H1 (cell line): ENCODE results near the gene EID1. TPM values are rescaled to one million over a fixed set of nuclear protein-coding genes. Genes with fewer than 3 reads are reported as not detected.

Experiments
- ASH2L ChIP-seq: fragments of 200-600, 300-600 bp; sonication (generic); IDR thresholded peaks from one replicate; pipeline ENCODE4 v1.7.1; 2017; ENCODE audit warnings: low read length
- ATF2 ChIP-seq: IDR thresholded peaks from 2 replicates; pipeline ENCODE4 v1.6.1; 2012; ENCODE audit warnings: low read length, inconsistent platforms
- CEBPB ChIP-seq: IDR thresholded peaks from 2 replicates; pipeline ENCODE4 v1.6.1; 2012; ENCODE audit warnings: low read depth, low read length
- YY1 ChIP-seq: IDR thresholded peaks from 2 replicates; pipeline ENCODE4 v1.6.1; 2011; ENCODE audit warnings: low read depth, mild to moderate bottlenecking, low read length
- polyA plus RNA-seq, 7 experiments: library from polyadenylated mRNA; depleted of rRNA in 3 of 7; stranded (reverse) in 5 of 7; unstranded in 2 of 7; fragments of >200 nt in 5 of 7; fragments of 200-250 nt in 2 of 7; gene quantifications; 1 replicate in 5 of 7; 2 replicates in 1 of 7; 4 replicates in 1 of 7; pipeline versions ENCODE4 v1.2.1 to v1.2.3, GENCODE V29; 2011 to 2013; ENCODE audit warnings: missing spikeins in 2 of 7, mixed read lengths in 2 of 7
- total RNA-seq: library from RNA; stranded (reverse); fragmentation: NEBNext Ultra II Directional; extraction: Animal tissue kit (Norgen Biotek cat#: 25700); gene quantifications from 2 replicates; pipeline ENCODE4 v1.2.1, GENCODE V29; 2021

The EID1 gene
- total and polyA plus RNA-seq, 2 of the 8 experiments (the other 6 are each of a cell fraction or from before 2014, with no cell fraction given) = 101 to 110 TPM

GRCh38 chr15:48915861-48916260 is 37.9 kb downstream of the EID1 start (continued):
- no peak for TF ChIP-seq ATF2
- TF ChIP-seq ASH2L = no peak
- TF ChIP-seq CEBPB = no peak
- TF ChIP-seq YY1 = no peak
